H4 (cell line): Measurements from ENCODE around the gene FAM114A1. TPM values are rescaled to one million over a fixed set of nuclear protein-coding genes. Genes with fewer than 3 reads are reported as not detected.

Source experiments
- total RNA-seq: library from RNA; depleted of rRNA; stranded (reverse); fragments of >200 nt; shearing (Covaris generic); gene quantifications from 2 replicates; pipeline ENCODE4 v1.2.3, GENCODE V29; 2014; rRNA removed

Gene FAM114A1
- total RNA-seq, 1 experiment from 2014 or later = 89.3 TPM

Other genes with a start within 250 kb of the FAM114A1 start
- 5.2 and 8.0 TPM in 2 replicates for gene KLF3, start 203.6 kb upstream of the FAM114A1 start, total RNA-seq
- gene TLR10, start 84.8 kb upstream of the FAM114A1 start, total RNA-seq = 0.08 TPM in 1 of 2 replicates, not detected in the other
- gene TLR1, start 63.0 kb upstream of the FAM114A1 start, total RNA-seq = 0.84 and 4.2 TPM in 2 replicates
- 9.9 and 15.8 TPM in 2 replicates for gene TLR6, start 11.0 kb upstream of the FAM114A1 start, total RNA-seq
- 1.3 and 2.7 TPM in 2 replicates for gene TMEM156, start 164.6 kb downstream of the FAM114A1 start, total RNA-seq
- 47.1 and 67.4 TPM in 2 replicates for gene KLHL5, start 194.4 kb downstream of the FAM114A1 start, total RNA-seq